ENCODE measurements around the gene FGF7.
"Not testable (repeated sequence)": the region's sequence is repeated elsewhere in the genome, so short reads cannot be mapped to it uniquely, and the experiment has no call there.

FGF7 gene

GRCh38 chr15:49495993-49496753 lies 73.1 kb downstream of the FGF7 start:
- DNase-seq (ENCODE audit: low spot score), result no peak

- DNase-seq (ENCODE audit: low spot score), result no peak
Measured at GRCh38 chr15:49501586-49501985, 78.5 kb downstream of the FGF7 start.

GRCh38 chr15:49506341-49506740 lies 83.3 kb downstream of the FGF7 start:
- no peak for DNase-seq (ENCODE audit: low spot score)

- no peak for DNase-seq (ENCODE audit: low spot score)
Measured at GRCh38 chr15:49507261-49507660, 84.2 kb downstream of the FGF7 start.

GRCh38 chr15:49512739-49513138 lies 89.7 kb downstream of the FGF7 start:
- not testable (repeated sequence) for DNase-seq (ENCODE audit: low spot score)

- DNase-seq (ENCODE audit: low spot score), result no peak
Measured at GRCh38 chr15:49521802-49522201, 98.8 kb downstream of the FGF7 start.

GRCh38 chr15:49528289-49528688 lies 105.2 kb downstream of the FGF7 start:
- DNase-seq (ENCODE audit: low spot score), result no peak

GRCh38 chr15:49530092-49530491 lies 107.0 kb downstream of the FGF7 start:
- DNase-seq (ENCODE audit: low spot score), result peak; percentile 43
